GM20000 (cell line): ENCODE data around the gene CHN2.

ENCODE experiments used
- DNase-seq: peaks from one replicate; pipeline ENCODE4 v3.0.0; 2012; ENCODE audit warnings: low spot score
- CTCF ChIP-seq: IDR thresholded peaks from 2 replicates; pipeline ENCODE4 v1.5.1; 2012; ENCODE audit warnings: mild to moderate bottlenecking, control low read depth; ENCODE audit errors: extremely low read depth, missing control alignments

Gene CHN2

GRCh38 chr7:29349362-29349761 is 154.8 kb downstream of the CHN2 start:
- DNase-seq: no peak
- TF ChIP-seq CTCF: no peak

- DNase-seq: no peak
Observed at GRCh38 chr7:29350351-29350750, 155.8 kb downstream of the CHN2 start.

GRCh38 chr7:29352041-29352440 is 157.5 kb downstream of the CHN2 start:
- TF ChIP-seq CTCF: no peak
- no peak for DNase-seq

More at GRCh38 chr7:29350351-29350750, 155.8 kb downstream of the CHN2 start:
- TF ChIP-seq CTCF: no peak

- no peak for TF ChIP-seq CTCF
- no peak for DNase-seq
Observed at GRCh38 chr7:29353810-29354209, 159.2 kb downstream of the CHN2 start.

GRCh38 chr7:29354340-29354739 is 159.8 kb downstream of the CHN2 start:
- DNase-seq: no peak
- no peak for TF ChIP-seq CTCF

- no peak for TF ChIP-seq CTCF
- no peak for DNase-seq
Observed at GRCh38 chr7:29355388-29355787, 160.8 kb downstream of the CHN2 start.

- DNase-seq: no peak
- TF ChIP-seq CTCF: no peak
Observed at GRCh38 chr7:29356631-29357030, 162.1 kb downstream of the CHN2 start.
